Upper lobe of left lung (tissue), 6 donors: Measurements from ENCODE around the gene NOTCH1. TPM values are rescaled to one million over a fixed set of nuclear protein-coding genes. Genes with fewer than 3 reads are reported as not detected.

ENCODE experiments used
- ATAC-seq, 2 donors: fragments of 200-7000 bp; cut with Tn5 transposase; one replicate each; pipeline ENCODE4 v1.9.1; 2022; ENCODE audit warnings: mild to moderate bottlenecking in 2 of 2, moderate library complexity in 2 of 2; ENCODE audit not compliant: low FRiP score in 2 of 2
- DNase-seq, 2 donors: peaks; one replicate each; pipeline ENCODE4 v3.0.0-alpha.2; 2019 to 2020
- H3K27ac ChIP-seq, 4 donors: fragments of 200-600 bp; sonication (generic); one replicate each; pipeline ENCODE4 v1.5.1; 2016 to 2019
- H3K27me3 ChIP-seq, 4 donors: fragments of 200-600 bp; sonication (generic); one replicate each; pipeline ENCODE4 v1.5.1; 2017 to 2019
- H3K36me3 ChIP-seq, 4 donors: fragments of 200-600 bp; sonication (generic); one replicate each; pipeline ENCODE4 v1.5.1; 2016 to 2019
- H3K4me1 ChIP-seq, 4 donors: fragments of 200-600 bp; sonication (generic); one replicate each; pipeline ENCODE4 v1.5.1; 2018 to 2019
- H3K4me3 ChIP-seq, 4 donors: fragments of 200-600 bp; sonication (generic); one replicate each; pipeline ENCODE4 v1.5.1; 2017 to 2019; ENCODE audit warnings: mild to moderate bottlenecking in 2 of 4, moderate library complexity in 1 of 4
- H3K9me3 ChIP-seq, 4 donors: fragments of 200-600 bp; sonication (generic); one replicate each; pipeline ENCODE4 v1.5.1; 2018 to 2019
- CTCF ChIP-seq, 6 experiments: fragments of 450-650 bp in 4 of 6; fragments of 200-600 bp in 2 of 6; sonication (generic) in 2 of 6; IDR thresholded peaks; one replicate each; pipeline ENCODE4 v1.5.1; 2016 to 2019; ENCODE audit warnings: antibody characterized with exemption in 6 of 6
- EP300 ChIP-seq, 4 donors: sonication (generic); formaldehyde crosslinking; IDR thresholded peaks; one replicate each; pipeline ENCODE4 v1.5.1; 2017; ENCODE audit warnings: antibody characterized with exemption in 4 of 4, control low read depth in 2 of 4
- POLR2A ChIP-seq, 4 donors: fragments of 450-650 bp; IDR thresholded peaks; one replicate each; pipeline ENCODE4 v1.5.1; 2016 to 2017; ENCODE audit warnings: antibody characterized with exemption in 4 of 4, mild to moderate bottlenecking in 2 of 4
- POLR2AphosphoS5 ChIP-seq, 2 donors: sonication (generic); formaldehyde crosslinking; IDR thresholded peaks; one replicate each; pipeline ENCODE4 v1.5.1; 2017; ENCODE audit warnings: antibody characterized with exemption in 2 of 2
- WGBS, 2 donors: methylation state at CpG; one replicate each; pipeline ENCODE4 v1.1.5; 2017 to 2018; 5-methylcytosine and 5-hydroxymethylcytosine counted together
- total RNA-seq, 6 donors: library from RNA; depleted of rRNA in 4 of 6; stranded (reverse); fragments of >200 nt in 4 of 6; gene quantifications; one replicate each; pipeline versions ENCODE4 v1.1.0 to v1.2.1, GENCODE V29; 2016 to 2021
- donor health status: DM: no; HTN: no; CAD: no; lungs with moderate emphysema.
- donor health status: DM: no; HTN: yes; CAD: no; lungs with severe emphysema.

The NOTCH1 gene
- total RNA-seq, 6 donors from 2014 or later: 49.6 to 175 (median 110) TPM

GRCh38 chr9:136525207-136525606 lies 20.6 kb downstream of the NOTCH1 start:
- Histone ChIP-seq H3K36me3 (peaks cover 0 to 30% (median 15%) of the 10 kb centered on the region in 4 donors), H3K27ac (peak overlapping the region; percentile 80 to 87 (median 86)), H3K4me1 (peaks cover 85 to 100% (median 98%) of the 10 kb centered on the region in 4 donors), H3K4me3 (peak overlapping the region in 1 of 4 donors; percentile 17), H3K27me3 (no peaks in the 10 kb centered on the region), H3K9me3 (no peaks in the 10 kb centered on the region)
- no peak for ATAC-seq
- no peak for DNase-seq
- peak in 1 of 2 donors; percentile 64 for TF ChIP-seq POLR2AphosphoS5 (IDR thresholded peaks at IDR 0.05)
- TF ChIP-seq EP300 (IDR thresholded peaks at IDR 0.05): no peak
- no peak for TF ChIP-seq POLR2A (IDR thresholded peaks at IDR 0.05)
- TF ChIP-seq CTCF (IDR thresholded peaks at IDR 0.05): no peak
- 79 to 80% methylated on average over 1 to 16 of the region's 21 CpGs for WGBS, 2 donors

GRCh38 chr9:136522314-136523237 lies 23.3 kb downstream of the NOTCH1 start:
- ATAC-seq: no peak
- TF ChIP-seq EP300 (IDR thresholded peaks at IDR 0.05) (peak in 1 of 4 donors; percentile 94), POLR2AphosphoS5 (IDR thresholded peaks at IDR 0.05) (peak in 1 of 2 donors; percentile 59), POLR2A (IDR thresholded peaks at IDR 0.05) (peak in 1 of 4 donors; percentile 43), CTCF (IDR thresholded peaks at IDR 0.05) (no peak)
- peak in 1 of 2 donors; percentile 86 for DNase-seq
- peak overlapping the region; percentile 80 to 87 (median 86) for H3K27ac ChIP-seq
- no peaks in the 10 kb centered on the region for H3K27me3 ChIP-seq
- H3K4me1 ChIP-seq: peaks cover 71 to 99% (median 91%) of the 10 kb centered on the region in 4 donors
- no peaks in the 10 kb centered on the region for H3K9me3 ChIP-seq
- H3K36me3 ChIP-seq: peaks cover 10 to 53% (median 33%) of the 10 kb centered on the region in 4 donors
- WGBS, 2 donors: 63 to 67% methylated on average over 20 to 55 of the region's 59 CpGs
- peak overlapping the region in 3 of 4 donors; percentile 0 to 39 (median 20) for H3K4me3 ChIP-seq

GRCh38 chr9:136521537-136521936 lies 24.3 kb downstream of the NOTCH1 start:
- Histone ChIP-seq H3K27me3 (no peaks in the 10 kb centered on the region), H3K36me3 (peaks cover 17 to 63% (median 44%) of the 10 kb centered on the region in 4 donors), H3K9me3 (no peaks in the 10 kb centered on the region), H3K4me1 (peaks cover 64 to 97% (median 86%) of the 10 kb centered on the region in 4 donors), H3K4me3 (no peak overlapping the region), H3K27ac (peak overlapping the region; percentile 80 to 87 (median 86))
- WGBS, 2 donors: 20 to 40% methylated on average over 1 to 9 of the region's 10 CpGs
- DNase-seq: peak in 1 of 2 donors; percentile 85
- ATAC-seq: peak; percentile 31 to 58
- no peak for TF ChIP-seq CTCF (IDR thresholded peaks at IDR 0.05)
- no peak for TF ChIP-seq POLR2A (IDR thresholded peaks at IDR 0.05)
- peak in 1 of 2 donors; percentile 74 for TF ChIP-seq POLR2AphosphoS5 (IDR thresholded peaks at IDR 0.05)
- TF ChIP-seq EP300 (IDR thresholded peaks at IDR 0.05): peak in 2 of 4 donors; percentile 86 to 91

GRCh38 chr9:136520053-136520540 lies 25.8 kb downstream of the NOTCH1 start:
- no peak for TF ChIP-seq EP300 (IDR thresholded peaks at IDR 0.05)
- no peak for TF ChIP-seq CTCF (IDR thresholded peaks at IDR 0.05)
- no peak for TF ChIP-seq POLR2AphosphoS5 (IDR thresholded peaks at IDR 0.05)
- TF ChIP-seq POLR2A (IDR thresholded peaks at IDR 0.05): peak in 1 of 4 donors; percentile 22
- Histone ChIP-seq H3K27ac (peak overlapping the region; percentile 80 to 87 (median 86)), H3K4me3 (peak overlapping the region in 2 of 4 donors; percentile 31 to 33), H3K9me3 (no peaks in the 10 kb centered on the region), H3K36me3 (peaks cover 21 to 77% (median 58%) of the 10 kb centered on the region in 4 donors), H3K27me3 (no peaks in the 10 kb centered on the region), H3K4me1 (peaks cover 51 to 86% (median 72%) of the 10 kb centered on the region in 4 donors)
- ATAC-seq (peak; percentile 6 to 68), DNase-seq (peak in 1 of 2 donors; percentile 85)
- WGBS, 2 donors: 66 to 70% methylated on average over 19 to 20 of the region's 20 CpGs
